Cardiac muscle cell (in vitro differentiated cells and primary cell): ENCODE measurements around the gene PPP1R17. TPM values are rescaled to one million over a fixed set of nuclear protein-coding genes. Genes with fewer than 3 reads are reported as not detected.

Source experiments
- DNase-seq, 2 donors: peaks; one replicate each; pipeline versions ENCODE4 v3.0.0 to v3.0.0-alpha.2; 2010 to 2017; ENCODE audit warnings: low read depth in 1 of 2, low spot score in 1 of 2
- H3K27ac ChIP-seq: fragments of 200-600 bp; sonication (generic); 2 replicates; pipeline ENCODE4 v1.5.1; 2016
- H3K27me3 ChIP-seq: fragments of 200-600 bp; sonication (generic); 2 replicates; pipeline ENCODE4 v1.6.0; 2016; ENCODE audit warnings: control low read depth
- H3K36me3 ChIP-seq: fragments of 200-600 bp; sonication (generic); 2 replicates; pipeline ENCODE4 v1.5.1; 2016; ENCODE audit warnings: control low read depth
- H3K4me1 ChIP-seq: fragments of 200-600 bp; sonication (generic); 2 replicates; pipeline ENCODE4 v1.8.1; 2017; ENCODE audit warnings: low read depth, mild to moderate bottlenecking, mixed run types
- H3K4me3 ChIP-seq: fragments of 200-600 bp; sonication (generic); 2 replicates; pipeline ENCODE4 v1.5.1; 2016; ENCODE audit warnings: mild to moderate bottlenecking
- H3K9me3 ChIP-seq: fragments of 200-600 bp; sonication (generic); 2 replicates; pipeline ENCODE4 v1.5.1; 2017; ENCODE audit warnings: low read depth, mild to moderate bottlenecking, control low read depth
- CTCF ChIP-seq: IDR thresholded peaks from 2 replicates; pipeline ENCODE4 v1.5.1; 2012; ENCODE audit warnings: low read depth, mild to moderate bottlenecking, low read length
- polyA plus RNA-seq: library from polyadenylated mRNA; unstranded; fragments of >200 nt; fragmentation: Nextera tagmentation; extraction: Ambion mirVana; gene quantifications from 2 replicates; pipeline ENCODE4 v1.2.1, GENCODE V29; 2016
- total RNA-seq: library from RNA; depleted of rRNA; stranded (reverse); fragments of >200 nt; gene quantifications from 2 replicates; pipeline ENCODE4 v1.2.3, GENCODE V29; 2016

Gene PPP1R17
- total and polyA plus RNA-seq, 2 experiments from 2014 or later: not detected

GRCh38 chr7:31695859-31696614 lies 9.0 kb downstream of the PPP1R17 start:
- Histone ChIP-seq H3K4me1 (no peaks in the 10 kb centered on the region), H3K27ac (no peak overlapping the region), H3K9me3 (no peaks in the 10 kb centered on the region), H3K27me3 (no peaks in the 10 kb centered on the region), H3K36me3 (no peaks in the 10 kb centered on the region), H3K4me3 (no peak overlapping the region)
- TF ChIP-seq CTCF: no peak
- no peak for DNase-seq

GRCh38 chr7:31699050-31699449 lies 12.0 kb downstream of the PPP1R17 start:
- no peaks in the 10 kb centered on the region for H3K9me3 ChIP-seq
- no peak for TF ChIP-seq CTCF
- no peaks in the 10 kb centered on the region for H3K4me1 ChIP-seq
- no peak overlapping the region for H3K4me3 ChIP-seq
- no peaks in the 10 kb centered on the region for H3K27me3 ChIP-seq
- no peak overlapping the region for H3K27ac ChIP-seq
- no peaks in the 10 kb centered on the region for H3K36me3 ChIP-seq
- DNase-seq: no peak

- Histone ChIP-seq H3K36me3 (no peaks in the 10 kb centered on the region), H3K9me3 (no peaks in the 10 kb centered on the region), H3K27me3 (no peaks in the 10 kb centered on the region), H3K27ac (no peak overlapping the region), H3K4me3 (no peak overlapping the region), H3K4me1 (no peaks in the 10 kb centered on the region)
- no peak for TF ChIP-seq CTCF
- DNase-seq: no peak
Observed at GRCh38 chr7:31702354-31702753, 15.3 kb downstream of the PPP1R17 start.

- H3K4me1 ChIP-seq: no peaks in the 10 kb centered on the region
Observed at GRCh38 chr7:31705377-31705776, 18.4 kb downstream of the PPP1R17 start.

GRCh38 chr7:31707089-31707488 lies 20.1 kb downstream of the PPP1R17 start:
- TF ChIP-seq CTCF: no peak
- no peaks in the 10 kb centered on the region for H3K36me3 ChIP-seq
- H3K27ac ChIP-seq: no peak overlapping the region
- H3K4me1 ChIP-seq: no peaks in the 10 kb centered on the region
- no peak for DNase-seq
- H3K9me3 ChIP-seq: no peaks in the 10 kb centered on the region
- no peak overlapping the region for H3K4me3 ChIP-seq
- no peaks in the 10 kb centered on the region for H3K27me3 ChIP-seq

More at GRCh38 chr7:31705377-31705776, 18.4 kb downstream of the PPP1R17 start:
- H3K4me3 ChIP-seq: no peak overlapping the region
- DNase-seq: no peak
- no peaks in the 10 kb centered on the region for H3K27me3 ChIP-seq
- no peaks in the 10 kb centered on the region for H3K9me3 ChIP-seq
- H3K36me3 ChIP-seq: no peaks in the 10 kb centered on the region
- H3K27ac ChIP-seq: no peak overlapping the region
- no peak for TF ChIP-seq CTCF
